Sigmoid colon (tissue), 4 donors: Measurements from ENCODE around the gene SRR.

Experiments
- POLR2A ChIP-seq, 2 donors: fragments of 450-650 bp; IDR thresholded peaks; one replicate each; pipeline ENCODE4 v1.6.1; 2016; ENCODE audit warnings: antibody characterized with exemption in 2 of 2, mild to moderate bottlenecking in 2 of 2, moderate library complexity in 2 of 2
- POLR2AphosphoS5 ChIP-seq, 4 donors: sonication (generic); formaldehyde crosslinking; IDR thresholded peaks; one replicate each; pipeline ENCODE4 v1.6.1; 2017; ENCODE audit warnings: antibody characterized with exemption in 4 of 4
- TF ChIP-seq, protein P1 (sequence below), 4 experiments: fragments of 450-650 bp in 3 of 4; fragments of 200-600 bp in 1 of 4; IDR thresholded peaks; one replicate each; pipeline ENCODE4 v1.5.1; 2016 to 2019; ENCODE audit warnings: antibody characterized with exemption in 4 of 4, mild to moderate bottlenecking in 3 of 4, moderate library complexity in 2 of 4

GRCh38 chr17:2323629-2324314 is 20.0 kb downstream of the SRR start:
- TF ChIP-seq, protein P1, sequence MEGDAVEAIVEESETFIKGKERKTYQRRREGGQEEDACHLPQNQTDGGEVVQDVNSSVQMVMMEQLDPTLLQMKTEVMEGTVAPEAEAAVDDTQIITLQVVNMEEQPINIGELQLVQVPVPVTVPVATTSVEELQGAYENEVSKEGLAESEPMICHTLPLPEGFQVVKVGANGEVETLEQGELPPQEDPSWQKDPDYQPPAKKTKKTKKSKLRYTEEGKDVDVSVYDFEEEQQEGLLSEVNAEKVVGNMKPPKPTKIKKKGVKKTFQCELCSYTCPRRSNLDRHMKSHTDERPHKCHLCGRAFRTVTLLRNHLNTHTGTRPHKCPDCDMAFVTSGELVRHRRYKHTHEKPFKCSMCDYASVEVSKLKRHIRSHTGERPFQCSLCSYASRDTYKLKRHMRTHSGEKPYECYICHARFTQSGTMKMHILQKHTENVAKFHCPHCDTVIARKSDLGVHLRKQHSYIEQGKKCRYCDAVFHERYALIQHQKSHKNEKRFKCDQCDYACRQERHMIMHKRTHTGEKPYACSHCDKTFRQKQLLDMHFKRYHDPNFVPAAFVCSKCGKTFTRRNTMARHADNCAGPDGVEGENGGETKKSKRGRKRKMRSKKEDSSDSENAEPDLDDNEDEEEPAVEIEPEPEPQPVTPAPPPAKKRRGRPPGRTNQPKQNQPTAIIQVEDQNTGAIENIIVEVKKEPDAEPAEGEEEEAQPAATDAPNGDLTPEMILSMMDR (IDR thresholded peaks at IDR 0.05): no peak
- TF ChIP-seq POLR2A (IDR thresholded peaks at IDR 0.05): no peak
- TF ChIP-seq POLR2AphosphoS5 (IDR thresholded peaks at IDR 0.05): no peak
